ENCODE data around the gene PHF13.

PHF13 gene

DNA sequence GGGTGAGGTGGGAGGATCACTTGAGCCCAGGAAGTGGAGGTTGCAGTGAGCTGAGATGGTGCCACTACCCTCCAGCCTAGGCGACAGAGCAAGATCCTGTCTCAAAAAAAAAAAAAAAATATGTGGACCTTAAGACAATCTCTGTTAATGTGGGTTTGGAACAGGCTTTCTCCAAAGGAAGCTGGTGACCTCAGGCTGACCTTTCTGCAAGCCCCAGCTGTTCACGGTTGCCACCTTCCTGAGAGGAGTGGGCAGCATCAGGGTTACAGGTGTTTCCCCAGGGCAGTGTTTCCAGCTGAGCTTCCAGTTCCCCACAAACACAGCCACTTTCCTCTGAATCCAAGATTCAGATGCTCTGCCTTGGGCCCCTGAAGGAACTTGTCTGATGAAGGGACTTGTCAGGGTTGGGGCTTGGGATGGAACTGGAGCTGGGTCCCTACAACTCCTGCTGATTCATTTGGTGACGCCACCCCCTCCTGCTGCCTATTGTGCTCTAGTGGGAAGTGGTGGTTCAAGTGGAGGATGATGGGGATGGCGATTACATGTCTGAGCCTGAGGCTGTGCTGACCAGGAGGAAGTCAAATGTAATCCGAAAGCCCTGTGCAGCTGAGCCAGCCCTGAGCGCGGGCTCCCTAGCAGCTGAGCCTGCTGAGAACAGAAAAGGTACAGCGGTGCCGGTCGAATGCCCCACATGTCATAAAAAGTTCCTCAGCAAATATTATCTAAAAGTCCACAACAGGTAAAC lies 31.8 kb upstream of the PHF13 start:
- no peak overlapping the region for H3K9ac ChIP-seq (ENCODE audit: low read length)
- DNase-seq, result no peak
- no peak overlapping the region for H3K4me3 ChIP-seq (ENCODE audit: low read length)
- H3K27me3 ChIP-seq (replicated peaks; ENCODE audit: insufficient read depth, low read length), result no peaks in the 10 kb centered on the region
- H3K4me2 ChIP-seq (ENCODE audit: low read depth, low read length), result no peak overlapping the region
- no peaks in the 10 kb centered on the region for H3F3A ChIP-seq (ENCODE audit: insufficient read depth, low read length)
- TF ChIP-seq EZH2phosphoT487 (IDR thresholded peaks at IDR 0.05; ENCODE audit: low read length), result no peak
- TF ChIP-seq, protein P1, sequence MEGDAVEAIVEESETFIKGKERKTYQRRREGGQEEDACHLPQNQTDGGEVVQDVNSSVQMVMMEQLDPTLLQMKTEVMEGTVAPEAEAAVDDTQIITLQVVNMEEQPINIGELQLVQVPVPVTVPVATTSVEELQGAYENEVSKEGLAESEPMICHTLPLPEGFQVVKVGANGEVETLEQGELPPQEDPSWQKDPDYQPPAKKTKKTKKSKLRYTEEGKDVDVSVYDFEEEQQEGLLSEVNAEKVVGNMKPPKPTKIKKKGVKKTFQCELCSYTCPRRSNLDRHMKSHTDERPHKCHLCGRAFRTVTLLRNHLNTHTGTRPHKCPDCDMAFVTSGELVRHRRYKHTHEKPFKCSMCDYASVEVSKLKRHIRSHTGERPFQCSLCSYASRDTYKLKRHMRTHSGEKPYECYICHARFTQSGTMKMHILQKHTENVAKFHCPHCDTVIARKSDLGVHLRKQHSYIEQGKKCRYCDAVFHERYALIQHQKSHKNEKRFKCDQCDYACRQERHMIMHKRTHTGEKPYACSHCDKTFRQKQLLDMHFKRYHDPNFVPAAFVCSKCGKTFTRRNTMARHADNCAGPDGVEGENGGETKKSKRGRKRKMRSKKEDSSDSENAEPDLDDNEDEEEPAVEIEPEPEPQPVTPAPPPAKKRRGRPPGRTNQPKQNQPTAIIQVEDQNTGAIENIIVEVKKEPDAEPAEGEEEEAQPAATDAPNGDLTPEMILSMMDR (IDR thresholded peaks at IDR 0.05; ENCODE audit: low read length), result no peak
- no peak for TF ChIP-seq EZH2 (optimal IDR thresholded peaks at IDR 0.05; ENCODE audit: low read depth, low read length)
- H3K36me3 ChIP-seq (replicated peaks; ENCODE audit: insufficient read depth, low read length), result no peaks in the 10 kb centered on the region
- no peaks in the 10 kb centered on the region for H3K9me2 ChIP-seq (replicated peaks; ENCODE audit: insufficient read depth, low read length)
- H3K4me1 ChIP-seq (ENCODE audit: low read length), result peaks cover 14% of the 10 kb centered on the region
- H3K79me2 ChIP-seq (ENCODE audit: low read length), result peaks cover 21% of the 10 kb centered on the region
- H3K9me3 ChIP-seq (replicated peaks; ENCODE audit: insufficient read depth, low read length), result no peaks in the 10 kb centered on the region
- no peak overlapping the region for H3K27ac ChIP-seq (ENCODE audit: low read length)
- no peaks in the 10 kb centered on the region for H4K20me1 ChIP-seq (ENCODE audit: insufficient read depth, low read length)
- no peak overlapping the region for H2AFZ ChIP-seq (ENCODE audit: low read length)

DNA sequence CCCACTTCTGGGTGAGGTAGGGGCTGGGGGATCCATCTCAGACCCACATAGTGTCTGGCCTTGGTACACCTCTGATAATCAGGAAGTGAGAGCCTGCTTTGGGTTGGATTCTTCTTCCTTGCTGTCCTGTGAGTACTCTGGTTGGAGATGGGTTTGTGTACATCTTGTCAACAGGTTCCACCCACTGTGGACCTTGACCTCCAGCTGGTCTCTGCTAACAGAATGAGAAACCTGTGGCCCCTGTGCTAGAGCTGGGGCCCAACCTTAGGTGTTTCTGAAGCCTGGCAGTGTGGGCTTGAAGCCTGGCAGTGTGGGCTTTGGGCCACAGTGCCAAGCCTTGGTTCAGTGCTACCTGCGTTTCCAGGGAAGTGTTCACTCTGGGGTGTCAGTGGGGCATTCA lies 31.2 kb upstream of the PHF13 start:
- Histone ChIP-seq H3K4me3 (ENCODE audit: low read length) (no peak overlapping the region), H2AFZ (ENCODE audit: low read length) (no peak overlapping the region), H4K20me1 (ENCODE audit: insufficient read depth, low read length) (no peaks in the 10 kb centered on the region), H3K27me3 (replicated peaks; ENCODE audit: insufficient read depth, low read length) (no peaks in the 10 kb centered on the region), H3K9me2 (replicated peaks; ENCODE audit: insufficient read depth, low read length) (no peaks in the 10 kb centered on the region), H3K9me3 (replicated peaks; ENCODE audit: insufficient read depth, low read length) (no peaks in the 10 kb centered on the region), H3K4me2 (ENCODE audit: low read depth, low read length) (no peak overlapping the region), H3K27ac (ENCODE audit: low read length) (no peak overlapping the region), H3F3A (ENCODE audit: insufficient read depth, low read length) (no peaks in the 10 kb centered on the region), H3K36me3 (replicated peaks; ENCODE audit: insufficient read depth, low read length) (no peaks in the 10 kb centered on the region), H3K4me1 (ENCODE audit: low read length) (peaks cover 14% of the 10 kb centered on the region), H3K79me2 (ENCODE audit: low read length) (peaks cover 21% of the 10 kb centered on the region), H3K9ac (ENCODE audit: low read length) (no peak overlapping the region)
- DNase-seq, result no peak
- TF ChIP-seq, protein P1 (IDR thresholded peaks at IDR 0.05; ENCODE audit: low read length), result no peak
- TF ChIP-seq EZH2 (optimal IDR thresholded peaks at IDR 0.05; ENCODE audit: low read depth, low read length) (no peak), EZH2phosphoT487 (IDR thresholded peaks at IDR 0.05; ENCODE audit: low read length) (no peak)

GRCh38 chr1:6584126-6585080 lies 29.1 kb upstream of the PHF13 start:
- Histone ChIP-seq H4K20me1 (ENCODE audit: insufficient read depth, low read length) (no peaks in the 10 kb centered on the region), H3K27ac (ENCODE audit: low read length) (no peak overlapping the region), H3K9me2 (replicated peaks; ENCODE audit: insufficient read depth, low read length) (no peaks in the 10 kb centered on the region), H3K27me3 (replicated peaks; ENCODE audit: insufficient read depth, low read length) (no peaks in the 10 kb centered on the region), H3F3A (ENCODE audit: insufficient read depth, low read length) (no peaks in the 10 kb centered on the region), H3K9me3 (replicated peaks; ENCODE audit: insufficient read depth, low read length) (no peaks in the 10 kb centered on the region), H3K4me3 (ENCODE audit: low read length) (no peak overlapping the region), H3K4me1 (ENCODE audit: low read length) (peaks cover 11% of the 10 kb centered on the region), H3K36me3 (replicated peaks; ENCODE audit: insufficient read depth, low read length) (no peaks in the 10 kb centered on the region), H2AFZ (ENCODE audit: low read length) (no peak overlapping the region), H3K4me2 (ENCODE audit: low read depth, low read length) (no peak overlapping the region), H3K79me2 (ENCODE audit: low read length) (peaks cover 21% of the 10 kb centered on the region), H3K9ac (ENCODE audit: low read length) (no peak overlapping the region)
- no peak for DNase-seq
- TF ChIP-seq, protein P1 (IDR thresholded peaks at IDR 0.05; ENCODE audit: low read length), result no peak
- TF ChIP-seq EZH2phosphoT487 (IDR thresholded peaks at IDR 0.05; ENCODE audit: low read length) (no peak), EZH2 (optimal IDR thresholded peaks at IDR 0.05; ENCODE audit: low read depth, low read length) (no peak)
